Brain microvascular endothelial cell (primary cell): Measurements from ENCODE around the gene KIAA1191.

Experiments
- DNase-seq: peaks from one replicate; pipeline ENCODE4 v3.0.0-alpha.2; 2020
- H3K27ac ChIP-seq: fragments of 250-450 bp; sonication (Bioruptor Pico); 2 replicates; pipeline ENCODE4 v1.5.1; 2020; ENCODE audit warnings: mild to moderate bottlenecking, moderate library complexity
- H3K27me3 ChIP-seq: fragments of 250-450 bp; sonication (Bioruptor Pico); replicated peaks from 2 replicates; pipeline ENCODE4 v1.5.1; 2020; ENCODE audit warnings: mild to moderate bottlenecking
- H3K36me3 ChIP-seq: fragments of 250-450 bp; sonication (Bioruptor Pico); replicated peaks from 2 replicates; pipeline ENCODE4 v1.5.1; 2020; ENCODE audit warnings: mild to moderate bottlenecking
- H3K4me3 ChIP-seq: 2 replicates; pipeline ENCODE4 v1.5.1; 2011; ENCODE audit warnings: low read depth, mild to moderate bottlenecking, control low read depth, low read length, moderate library complexity
- CTCF ChIP-seq: IDR thresholded peaks from 2 replicates; pipeline ENCODE4 v1.5.1; 2011; ENCODE audit warnings: low read depth, mild to moderate bottlenecking, moderate library complexity, low read length, control low read depth, inconsistent platforms; ENCODE audit errors: missing control alignments
- in situ Hi-C: cut with HindIII; loops from 2 replicates; pipeline ENCODE4 v1.10.0; 2017; ENCODE audit warnings: low sequenced_read_pairs, low pct_ligation_motif_present

KIAA1191 gene

GRCh38 chr5:176397736-176398420 is 36.3 kb upstream of the KIAA1191 start:
- no peak overlapping the region for H3K27ac ChIP-seq
- H3K4me3 ChIP-seq, result no peak overlapping the region
- no peak for DNase-seq
- no peak for TF ChIP-seq CTCF
- in situ Hi-C loops, result no loop called here
- peaks cover 7% of the 10 kb centered on the region for H3K36me3 ChIP-seq
- H3K27me3 ChIP-seq, result no peaks in the 10 kb centered on the region

GRCh38 chr5:176396330-176396729 is 34.8 kb upstream of the KIAA1191 start:
- no peak overlapping the region for H3K4me3 ChIP-seq
- DNase-seq, result no peak
- no peaks in the 10 kb centered on the region for H3K27me3 ChIP-seq
- TF ChIP-seq CTCF, result peak; percentile 9
- H3K27ac ChIP-seq, result no peak overlapping the region
- peaks cover 13% of the 10 kb centered on the region for H3K36me3 ChIP-seq
- in situ Hi-C loops, result no loop called here

DNA sequence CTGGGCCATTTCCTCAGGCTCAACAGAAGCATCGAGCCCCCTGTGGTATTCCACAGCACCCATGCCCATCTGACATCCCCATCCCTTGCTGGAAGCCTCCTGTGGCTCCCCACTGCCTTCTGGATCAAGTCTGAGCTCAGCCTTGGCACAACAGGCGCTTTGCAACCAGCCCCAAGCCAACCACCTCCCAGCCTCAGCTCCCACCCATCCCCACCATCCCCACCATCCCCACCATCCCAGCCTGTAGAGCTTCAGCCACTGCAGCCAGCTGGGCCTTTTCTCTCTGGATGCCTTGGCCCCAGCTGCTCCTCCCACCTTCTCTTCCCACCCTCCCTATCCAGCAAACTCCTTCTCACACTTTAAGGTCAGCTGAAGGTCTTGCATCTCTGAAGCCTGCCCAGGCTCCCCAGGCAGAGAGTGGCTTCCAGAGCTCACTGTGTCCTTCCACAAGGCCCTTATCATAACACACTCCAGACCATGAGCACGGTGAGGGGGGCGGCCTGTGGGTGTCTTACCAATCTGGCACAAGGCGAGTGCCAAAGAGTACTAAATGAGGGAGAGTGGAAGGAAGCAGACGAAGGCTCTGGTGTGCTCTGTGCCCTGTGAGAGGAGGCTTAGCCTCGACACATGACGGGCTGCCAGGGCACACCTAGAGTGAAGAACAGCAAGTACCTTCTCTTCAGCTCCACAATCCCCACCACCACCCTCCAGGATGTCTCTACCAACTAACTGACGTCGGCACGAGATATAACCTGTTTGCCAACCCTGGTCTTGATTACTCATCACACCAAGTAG is 33.5 kb upstream of the KIAA1191 start:
- Histone ChIP-seq H3K27ac (no peak overlapping the region), H3K4me3 (no peak overlapping the region), H3K27me3 (no peaks in the 10 kb centered on the region), H3K36me3 (peaks cover 13% of the 10 kb centered on the region)
- no peak for TF ChIP-seq CTCF
- in situ Hi-C loops, result no loop called here
- no peak for DNase-seq

DNA sequence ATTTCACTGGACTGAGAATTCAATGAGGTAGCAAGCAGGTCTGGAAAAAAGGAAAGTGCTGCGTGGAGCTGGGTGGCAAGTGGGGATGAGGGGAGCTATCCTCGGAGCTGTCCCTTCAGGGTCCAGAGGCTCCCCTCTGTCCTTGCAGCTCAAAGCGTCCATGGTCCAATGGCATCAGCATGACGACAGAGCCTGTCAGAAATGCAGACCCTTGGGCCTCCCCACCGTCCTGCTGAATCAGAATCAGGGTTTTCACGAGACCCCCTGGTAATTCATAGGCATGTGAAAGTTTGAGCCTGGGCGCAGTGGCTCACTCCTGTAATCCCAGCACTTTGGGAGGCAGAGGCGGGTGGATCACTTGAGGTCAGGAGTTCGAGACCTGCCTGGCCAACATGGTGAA is 32.5 kb upstream of the KIAA1191 start:
- in situ Hi-C loops, result no loop called here
- no peak for DNase-seq
- H3K4me3 ChIP-seq, result no peak overlapping the region
- no peaks in the 10 kb centered on the region for H3K27me3 ChIP-seq
- peaks cover 13% of the 10 kb centered on the region for H3K36me3 ChIP-seq
- TF ChIP-seq CTCF, result no peak
- no peak overlapping the region for H3K27ac ChIP-seq

DNA sequence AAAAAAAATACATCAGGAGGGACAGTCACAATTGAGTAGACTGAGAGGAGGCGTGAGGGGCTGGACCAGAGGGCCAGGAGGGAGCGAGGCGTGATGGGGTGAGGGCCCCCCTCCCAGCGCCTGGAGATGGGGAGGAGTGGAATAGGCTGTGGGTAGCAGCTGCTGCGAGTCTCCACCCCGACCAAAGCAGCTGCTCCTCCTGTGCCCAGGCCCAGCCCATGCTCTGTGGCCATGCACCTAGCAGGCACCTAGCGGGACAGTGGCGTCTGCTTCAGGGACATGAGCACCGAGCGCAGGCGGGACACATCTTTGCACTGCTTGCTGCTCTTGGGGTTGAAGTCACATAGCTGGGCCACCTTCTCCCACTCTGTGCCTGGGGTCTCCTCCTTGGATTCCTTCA is 31.0 kb upstream of the KIAA1191 start:
- Histone ChIP-seq H3K36me3 (peaks cover 13% of the 10 kb centered on the region), H3K27ac (no peak overlapping the region), H3K27me3 (no peaks in the 10 kb centered on the region), H3K4me3 (no peak overlapping the region)
- DNase-seq, result no peak
- TF ChIP-seq CTCF, result no peak
- in situ Hi-C loops, result no loop called here

DNA sequence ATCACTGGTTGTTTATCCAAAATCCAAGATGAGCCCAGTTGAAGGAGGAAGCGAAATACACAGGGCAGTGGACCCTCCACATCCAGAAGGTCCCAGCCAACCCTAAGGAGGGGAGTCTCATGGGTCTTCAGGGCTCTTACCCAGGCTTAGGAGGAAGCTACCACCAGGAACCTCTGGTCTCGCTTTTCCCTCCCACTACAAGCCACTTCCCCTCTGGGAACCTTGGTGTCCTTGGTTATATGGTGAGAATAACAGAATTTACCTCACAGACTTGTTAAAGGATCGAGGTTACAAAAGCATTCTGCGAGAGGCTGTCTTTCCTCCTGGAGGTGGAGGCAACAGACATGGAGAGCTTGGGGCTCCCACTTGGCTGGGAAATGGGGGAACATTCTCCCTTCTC is 30.4 kb upstream of the KIAA1191 start:
- peaks cover 13% of the 10 kb centered on the region for H3K36me3 ChIP-seq
- H3K27ac ChIP-seq, result no peak overlapping the region
- DNase-seq, result no peak
- no peak for TF ChIP-seq CTCF
- in situ Hi-C loops, result no loop called here
- no peak overlapping the region for H3K4me3 ChIP-seq
- H3K27me3 ChIP-seq, result no peaks in the 10 kb centered on the region
